ENCODE measurements around the gene PTPN7. TPM values are rescaled to one million over a fixed set of nuclear protein-coding genes. Genes with fewer than 3 reads are reported as not detected.
"Not testable (repeated sequence)": the region's sequence is repeated elsewhere in the genome, so short reads cannot be mapped to it uniquely, and the experiment has no call there.

Gene PTPN7
- total and polyA plus RNA-seq, 4 donors, result 0.75 to 7.0 (median 1.7) TPM

DNA sequence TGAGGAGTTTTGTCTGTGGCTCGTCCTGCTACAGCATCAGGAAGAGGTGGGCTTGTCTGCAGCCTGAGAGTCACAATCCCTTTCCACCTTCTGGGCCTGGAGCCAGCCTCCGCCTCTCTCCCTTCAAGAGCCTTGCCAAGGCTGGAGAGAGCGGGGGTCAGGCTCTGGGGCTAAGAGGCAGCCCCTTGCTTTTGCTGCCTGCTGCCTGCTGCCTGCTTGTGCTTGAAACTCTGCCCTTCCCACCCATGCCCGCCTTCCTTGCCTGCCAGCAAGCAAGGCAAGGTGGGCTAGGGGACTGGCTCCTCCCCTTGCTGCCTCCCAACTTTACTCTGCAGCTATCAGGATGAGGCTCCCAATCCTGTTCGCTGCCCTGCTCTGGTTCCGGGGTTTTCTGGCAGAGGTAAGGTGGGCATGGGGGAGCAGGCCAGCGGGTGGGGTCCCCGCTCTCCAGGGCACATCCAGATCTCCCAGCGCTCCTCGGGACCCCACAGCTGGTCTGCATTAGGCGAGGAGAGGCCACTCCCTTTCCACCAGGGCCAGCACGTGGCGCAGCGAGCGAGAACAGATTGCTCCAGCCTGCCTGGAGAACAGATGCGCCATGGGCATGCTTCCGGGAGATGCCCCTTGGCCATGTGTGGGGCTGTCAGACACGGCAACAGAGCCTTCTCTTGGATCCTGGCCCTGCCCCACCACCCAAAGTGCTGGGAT, 7.5 kb upstream of the PTPN7 start:
- Histone ChIP-seq H3K27ac (ENCODE audit: low read depth in 1 of 2, low read length in 2 of 2) (no peak overlapping the region), H3K9me3 (ENCODE audit: control insufficient read depth in 4 of 4, low read length in 3 of 4) (no peaks in the 10 kb centered on the region), H3K4me1 (ENCODE audit: control insufficient read depth in 4 of 4, insufficient read depth in 4 of 4, low read length in 3 of 4) (no peaks in the 10 kb centered on the region), H3K36me3 (ENCODE audit: control insufficient read depth in 4 of 4, insufficient read depth in 3 of 4, low read depth in 1 of 4, low read length in 3 of 4) (no peaks in the 10 kb centered on the region), H3K27me3 (ENCODE audit: control insufficient read depth in 4 of 4, insufficient read depth in 4 of 4, low read length in 3 of 4) (no peaks in the 10 kb centered on the region), H3K9ac (ENCODE audit: low read depth in 1 of 2, low read length in 2 of 2) (no peak overlapping the region), H3K4me3 (ENCODE audit: low read depth in 1 of 3, low read length in 3 of 3) (no peak overlapping the region)
- TF ChIP-seq JUND (IDR thresholded peaks at IDR 0.05) (no peak), HNF4A (conservative IDR thresholded peaks at IDR 0.05) (no peak), EGR1 (IDR thresholded peaks at IDR 0.05; ENCODE audit: low read depth in 2 of 2) (no peak), FOXA2 (IDR thresholded peaks at IDR 0.05) (no peak), RAD21 (IDR thresholded peaks at IDR 0.05) (no peak)
- TF ChIP-seq, protein P1, sequence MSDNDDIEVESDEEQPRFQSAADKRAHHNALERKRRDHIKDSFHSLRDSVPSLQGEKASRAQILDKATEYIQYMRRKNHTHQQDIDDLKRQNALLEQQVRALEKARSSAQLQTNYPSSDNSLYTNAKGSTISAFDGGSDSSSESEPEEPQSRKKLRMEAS (IDR thresholded peaks at IDR 0.05), result no peak
- WGBS, result 90% methylated on average over 18 of the region's 18 CpGs
- DNase-seq (ENCODE audit: low spot score), result no peak

DNA sequence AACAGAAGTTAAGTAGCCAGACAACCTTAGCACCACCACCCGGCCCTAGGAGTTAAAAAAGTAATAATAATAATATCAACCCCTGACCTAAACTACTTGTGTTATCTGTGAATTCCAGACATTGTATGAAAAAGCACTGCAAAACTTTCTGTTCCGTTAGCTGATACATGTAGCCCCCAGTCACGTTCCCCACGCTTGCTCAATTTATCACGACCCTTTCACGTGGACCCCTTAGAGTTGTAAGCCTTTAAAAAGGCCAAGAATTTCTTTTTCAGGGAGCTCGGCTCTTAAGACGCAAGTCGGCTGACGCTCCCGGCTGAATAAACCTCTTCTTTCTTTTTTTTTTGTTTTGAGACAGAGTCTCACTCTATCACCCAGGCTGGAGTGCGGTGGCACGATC, 6.7 kb upstream of the PTPN7 start:
- H3K36me3 ChIP-seq (ENCODE audit: control insufficient read depth in 4 of 4, insufficient read depth in 3 of 4, low read depth in 1 of 4, low read length in 3 of 4); H3K4me1 ChIP-seq (ENCODE audit: control insufficient read depth in 4 of 4, insufficient read depth in 4 of 4, low read length in 3 of 4); H3K4me3 ChIP-seq (ENCODE audit: low read depth in 1 of 3, low read length in 3 of 3); DNase-seq (ENCODE audit: low spot score); H3K27me3 ChIP-seq (ENCODE audit: control insufficient read depth in 4 of 4, insufficient read depth in 4 of 4, low read length in 3 of 4); H3K27ac ChIP-seq (ENCODE audit: low read depth in 1 of 2, low read length in 2 of 2); H3K9ac ChIP-seq (ENCODE audit: low read depth in 1 of 2, low read length in 2 of 2); H3K9me3 ChIP-seq (ENCODE audit: control insufficient read depth in 4 of 4, low read length in 3 of 4): not testable (repeated sequence)
- WGBS, result 92% methylated on average over 13 of the region's 13 CpGs

DNA sequence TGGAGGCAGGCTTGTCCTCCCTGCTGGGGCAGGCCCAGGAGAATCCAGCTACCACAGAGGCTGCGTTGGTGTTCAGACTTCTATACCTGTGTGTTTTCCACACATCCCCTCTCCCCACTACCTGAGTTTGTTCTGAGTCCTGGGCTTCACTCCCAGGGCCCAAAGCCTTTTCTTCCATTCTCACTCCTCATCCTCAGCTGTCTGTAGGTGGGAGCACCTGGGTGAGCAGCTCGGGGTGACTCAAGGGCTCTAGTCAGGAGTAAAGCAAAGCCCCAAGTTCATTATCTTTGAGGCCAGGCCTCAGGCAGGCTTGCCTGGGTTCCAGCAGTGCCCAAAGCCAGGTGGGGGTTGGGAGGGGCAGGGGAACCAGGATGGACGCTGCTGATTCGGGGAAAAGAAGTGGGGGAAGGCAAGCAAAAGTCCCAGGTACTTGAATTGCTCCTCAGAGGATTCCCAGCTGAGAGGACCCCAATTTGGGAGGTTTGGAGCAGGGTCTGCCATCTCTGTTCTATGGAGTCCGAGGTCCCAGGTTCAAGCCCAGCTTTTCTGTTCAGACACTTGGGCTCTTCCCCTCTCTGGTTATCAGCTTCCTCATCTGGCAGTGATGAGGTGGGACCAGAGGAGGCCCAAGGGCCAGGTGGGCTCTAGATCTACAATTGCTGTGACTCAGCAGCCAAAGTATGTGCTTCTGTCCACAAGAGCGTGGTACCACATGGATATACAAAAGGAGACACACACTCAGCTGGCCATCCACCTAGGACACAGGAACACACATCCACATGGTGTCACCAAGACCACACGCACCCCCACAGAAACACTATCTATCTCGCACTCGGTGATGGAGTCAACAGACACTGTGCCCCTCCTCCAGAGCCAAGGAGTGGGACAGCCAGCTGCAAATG, 5.8 kb upstream of the PTPN7 start:
- Histone ChIP-seq H3K27ac (ENCODE audit: low read depth in 1 of 2, low read length in 2 of 2) (no peak overlapping the region), H3K27me3 (ENCODE audit: control insufficient read depth in 4 of 4, insufficient read depth in 4 of 4, low read length in 3 of 4) (no peaks in the 10 kb centered on the region), H3K4me1 (ENCODE audit: control insufficient read depth in 4 of 4, insufficient read depth in 4 of 4, low read length in 3 of 4) (peaks cover 0 to 3% (median under 1%) of the 10 kb centered on the region in 4 donors), H3K9ac (ENCODE audit: low read depth in 1 of 2, low read length in 2 of 2) (no peak overlapping the region), H3K36me3 (ENCODE audit: control insufficient read depth in 4 of 4, insufficient read depth in 3 of 4, low read depth in 1 of 4, low read length in 3 of 4) (no peaks in the 10 kb centered on the region), H3K4me3 (ENCODE audit: low read depth in 1 of 3, low read length in 3 of 3) (no peak overlapping the region), H3K9me3 (ENCODE audit: control insufficient read depth in 4 of 4, low read length in 3 of 4) (no peaks in the 10 kb centered on the region)
- 93% methylated on average over 9 of the region's 9 CpGs for WGBS
- DNase-seq (ENCODE audit: low spot score), result no peak
- no peak for TF ChIP-seq YY1 (IDR thresholded peaks at IDR 0.05)
- TF ChIP-seq, protein P2, sequence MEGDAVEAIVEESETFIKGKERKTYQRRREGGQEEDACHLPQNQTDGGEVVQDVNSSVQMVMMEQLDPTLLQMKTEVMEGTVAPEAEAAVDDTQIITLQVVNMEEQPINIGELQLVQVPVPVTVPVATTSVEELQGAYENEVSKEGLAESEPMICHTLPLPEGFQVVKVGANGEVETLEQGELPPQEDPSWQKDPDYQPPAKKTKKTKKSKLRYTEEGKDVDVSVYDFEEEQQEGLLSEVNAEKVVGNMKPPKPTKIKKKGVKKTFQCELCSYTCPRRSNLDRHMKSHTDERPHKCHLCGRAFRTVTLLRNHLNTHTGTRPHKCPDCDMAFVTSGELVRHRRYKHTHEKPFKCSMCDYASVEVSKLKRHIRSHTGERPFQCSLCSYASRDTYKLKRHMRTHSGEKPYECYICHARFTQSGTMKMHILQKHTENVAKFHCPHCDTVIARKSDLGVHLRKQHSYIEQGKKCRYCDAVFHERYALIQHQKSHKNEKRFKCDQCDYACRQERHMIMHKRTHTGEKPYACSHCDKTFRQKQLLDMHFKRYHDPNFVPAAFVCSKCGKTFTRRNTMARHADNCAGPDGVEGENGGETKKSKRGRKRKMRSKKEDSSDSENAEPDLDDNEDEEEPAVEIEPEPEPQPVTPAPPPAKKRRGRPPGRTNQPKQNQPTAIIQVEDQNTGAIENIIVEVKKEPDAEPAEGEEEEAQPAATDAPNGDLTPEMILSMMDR (IDR thresholded peaks at IDR 0.05; ENCODE audit: low read depth, low read length, missing input control), result no peak

Measured in liver (tissue), 9 donors.